HG02798 (cell line): ENCODE results near the gene PRDM16.

Experiments
- ATAC-seq: cut with Tn5 transposase; IDR thresholded peaks from one replicate; pipeline ENCODE4 v1.9.1; 2021; ENCODE audit warnings: mild to moderate bottlenecking; ENCODE audit not compliant: unreplicated experiment, poor library complexity

PRDM16 gene

GRCh38 chr1:3405491-3405890 is 336.5 kb downstream of the PRDM16 start:
- ATAC-seq = no peak

- no peak for ATAC-seq
Measured at GRCh38 chr1:3405974-3406867, 337.2 kb downstream of the PRDM16 start.

- ATAC-seq = no peak
Measured at GRCh38 chr1:3407021-3407420, 338.0 kb downstream of the PRDM16 start.

- no peak for ATAC-seq
Measured at GRCh38 chr1:3408751-3409266, 339.8 kb downstream of the PRDM16 start.

GRCh38 chr1:3409366-3410141 is 340.6 kb downstream of the PRDM16 start:
- no peak for ATAC-seq

- no peak for ATAC-seq
Measured at GRCh38 chr1:3410142-3410925, 341.3 kb downstream of the PRDM16 start.

GRCh38 chr1:3411806-3412205 is 342.8 kb downstream of the PRDM16 start:
- no peak for ATAC-seq

- ATAC-seq = no peak
Measured at GRCh38 chr1:3412376-3412775, 343.4 kb downstream of the PRDM16 start.

- ATAC-seq = no peak
Measured at GRCh38 chr1:3413975-3414710, 345.1 kb downstream of the PRDM16 start.

- ATAC-seq = no peak
Measured at GRCh38 chr1:3415260-3416090, 346.5 kb downstream of the PRDM16 start.

GRCh38 chr1:3417082-3417739 is 348.2 kb downstream of the PRDM16 start:
- ATAC-seq = no peak

GRCh38 chr1:3417934-3418333 is 348.9 kb downstream of the PRDM16 start:
- no peak for ATAC-seq

GRCh38 chr1:3418600-3418999 is 349.6 kb downstream of the PRDM16 start:
- ATAC-seq = no peak

GRCh38 chr1:3419415-3420204 is 350.6 kb downstream of the PRDM16 start:
- ATAC-seq = no peak

GRCh38 chr1:3420218-3420951 is 351.4 kb downstream of the PRDM16 start:
- ATAC-seq = no peak

GRCh38 chr1:3422638-3423037 is 353.6 kb downstream of the PRDM16 start:
- no peak for ATAC-seq

GRCh38 chr1:3423245-3423829 is 354.3 kb downstream of the PRDM16 start:
- no peak for ATAC-seq
